ENCODE data around the gene OR52E2. TPM values are rescaled to one million over a fixed set of nuclear protein-coding genes. Genes with fewer than 3 reads are reported as not detected.

OR52E2 gene
- total and polyA plus RNA-seq, 7 donors: not detected

DNA sequence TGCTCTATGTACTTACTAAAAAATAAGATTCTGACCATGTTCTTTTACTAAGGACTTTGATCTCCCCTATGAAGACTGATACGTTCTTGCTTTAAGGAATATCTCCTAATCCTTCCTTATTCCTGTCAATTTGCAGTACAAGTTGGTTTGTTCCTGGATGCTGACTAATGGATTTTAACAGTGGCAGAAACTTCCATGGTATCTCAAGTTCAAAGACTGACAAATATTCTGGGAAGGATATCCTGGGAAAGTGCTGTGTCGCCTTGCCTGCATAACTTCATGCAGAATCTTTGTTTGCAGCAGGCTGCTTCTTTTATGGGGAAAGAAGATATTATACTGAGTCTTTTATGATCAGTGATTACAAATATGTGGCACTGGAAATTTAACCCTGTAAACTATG is 21.5 kb downstream of the OR52E2 start:
- WGBS, 2 donors: 26 to 67% methylated on average over 2 of the region's 2 CpGs
- no peaks in the 10 kb centered on the region for H3K36me3 ChIP-seq
- intact Hi-C loops (cut with DNase I): no loop called here

DNA sequence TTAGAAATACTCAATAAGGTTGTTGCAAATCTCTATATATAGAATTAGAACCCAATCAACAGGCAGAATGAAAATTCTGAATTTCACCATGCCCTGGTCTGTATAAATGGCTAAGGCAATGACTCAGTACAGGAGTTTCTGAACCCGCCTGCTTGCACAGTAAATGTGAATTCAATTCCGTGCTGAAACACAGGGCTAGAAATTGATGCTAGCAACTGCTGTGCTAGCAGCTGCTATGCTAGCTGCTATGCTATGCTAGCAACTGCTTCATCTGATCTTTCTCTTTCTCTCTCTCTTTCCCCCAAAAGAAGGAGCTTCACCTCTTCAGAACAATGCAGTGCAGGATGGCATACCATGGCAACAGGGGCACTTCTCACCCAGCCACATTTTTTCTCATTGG is 22.8 kb downstream of the OR52E2 start:
- Histone ChIP-seq H3K4me3 (no peak overlapping the region), H3K36me3 (no peaks in the 10 kb centered on the region), H3K27ac (no peak overlapping the region), H3K9me3 (no peaks in the 10 kb centered on the region), H3K27me3 (no peaks in the 10 kb centered on the region), H3K4me1 (no peaks in the 10 kb centered on the region)
- DNase-seq: no peak
- TF ChIP-seq, protein P1, sequence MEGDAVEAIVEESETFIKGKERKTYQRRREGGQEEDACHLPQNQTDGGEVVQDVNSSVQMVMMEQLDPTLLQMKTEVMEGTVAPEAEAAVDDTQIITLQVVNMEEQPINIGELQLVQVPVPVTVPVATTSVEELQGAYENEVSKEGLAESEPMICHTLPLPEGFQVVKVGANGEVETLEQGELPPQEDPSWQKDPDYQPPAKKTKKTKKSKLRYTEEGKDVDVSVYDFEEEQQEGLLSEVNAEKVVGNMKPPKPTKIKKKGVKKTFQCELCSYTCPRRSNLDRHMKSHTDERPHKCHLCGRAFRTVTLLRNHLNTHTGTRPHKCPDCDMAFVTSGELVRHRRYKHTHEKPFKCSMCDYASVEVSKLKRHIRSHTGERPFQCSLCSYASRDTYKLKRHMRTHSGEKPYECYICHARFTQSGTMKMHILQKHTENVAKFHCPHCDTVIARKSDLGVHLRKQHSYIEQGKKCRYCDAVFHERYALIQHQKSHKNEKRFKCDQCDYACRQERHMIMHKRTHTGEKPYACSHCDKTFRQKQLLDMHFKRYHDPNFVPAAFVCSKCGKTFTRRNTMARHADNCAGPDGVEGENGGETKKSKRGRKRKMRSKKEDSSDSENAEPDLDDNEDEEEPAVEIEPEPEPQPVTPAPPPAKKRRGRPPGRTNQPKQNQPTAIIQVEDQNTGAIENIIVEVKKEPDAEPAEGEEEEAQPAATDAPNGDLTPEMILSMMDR (IDR thresholded peaks at IDR 0.05): no peak
- TF ChIP-seq POLR2AphosphoS5 (IDR thresholded peaks at IDR 0.05) (no peak), POLR2A (IDR thresholded peaks at IDR 0.05) (no peak), EP300 (IDR thresholded peaks at IDR 0.05) (no peak)
- intact Hi-C loops (cut with DNase I): no loop called here
- 74 to 83% methylated on average over 2 of the region's 2 CpGs for WGBS, 2 donors

More for the DNA sequence above, 21.5 kb downstream of the OR52E2 start:
- no peak overlapping the region for H3K27ac ChIP-seq
- no peaks in the 10 kb centered on the region for H3K4me1 ChIP-seq
- no peak for DNase-seq
- no peak for TF ChIP-seq EP300 (IDR thresholded peaks at IDR 0.05)
- TF ChIP-seq, protein P1 (IDR thresholded peaks at IDR 0.05): no peak
- no peak for TF ChIP-seq POLR2AphosphoS5 (IDR thresholded peaks at IDR 0.05)
- no peaks in the 10 kb centered on the region for H3K27me3 ChIP-seq
- H3K4me3 ChIP-seq: no peak overlapping the region
- H3K9me3 ChIP-seq: no peaks in the 10 kb centered on the region

DNA sequence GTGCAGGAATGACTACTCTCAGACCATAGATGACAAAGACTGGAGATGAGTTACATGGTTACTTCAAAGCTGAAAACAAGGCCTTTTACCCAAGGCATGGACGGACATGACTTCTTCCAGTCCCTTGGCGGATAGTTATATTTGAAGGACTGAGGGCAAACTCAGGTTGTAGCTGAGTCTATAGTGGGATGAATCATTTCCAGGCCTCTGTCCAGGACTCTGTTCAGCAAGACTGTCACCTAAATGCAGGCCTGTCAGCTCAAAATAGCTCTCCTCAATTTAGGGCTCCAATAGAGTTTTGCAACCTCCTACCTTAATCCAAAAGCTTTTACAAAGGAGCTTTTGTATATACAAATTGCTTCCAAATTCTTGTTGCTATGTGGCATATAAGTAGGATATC is 37.4 kb downstream of the OR52E2 start:
- DNase-seq: no peak
- intact Hi-C loops (cut with DNase I): no loop called here
- no peaks in the 10 kb centered on the region for H3K36me3 ChIP-seq
- no peak overlapping the region for H3K4me3 ChIP-seq
- H3K4me1 ChIP-seq: no peaks in the 10 kb centered on the region
- H3K9me3 ChIP-seq: peaks cover 0 to 10% (median 4%) of the 10 kb centered on the region in 4 donors
- TF ChIP-seq POLR2AphosphoS5 (IDR thresholded peaks at IDR 0.05): no peak
- 92 to 99% methylated on average over 2 of the region's 2 CpGs for WGBS, 2 donors
- H3K27me3 ChIP-seq: no peaks in the 10 kb centered on the region
- H3K27ac ChIP-seq: no peak overlapping the region

DNA sequence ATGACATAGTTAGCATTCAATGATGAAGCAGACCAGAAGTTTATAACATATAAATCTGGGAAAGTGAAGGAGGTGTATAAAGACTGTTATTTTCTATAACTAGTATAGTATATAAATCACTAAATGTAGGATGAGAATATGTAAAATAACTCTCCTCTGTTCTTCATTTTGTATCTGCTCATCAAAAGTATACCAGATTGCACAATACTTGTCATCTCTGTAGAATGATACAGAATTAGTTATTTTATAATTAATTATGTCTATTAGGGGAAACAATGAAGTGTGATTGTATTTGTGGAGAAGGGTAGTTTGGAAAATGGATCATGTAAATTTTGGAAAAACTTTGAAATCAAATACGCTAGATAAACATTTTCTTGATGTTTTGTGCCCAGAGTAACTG is 46.4 kb downstream of the OR52E2 start:
- H3K9me3 ChIP-seq: no peaks in the 10 kb centered on the region
- H3K27ac ChIP-seq: no peak overlapping the region
- H3K4me1 ChIP-seq: no peaks in the 10 kb centered on the region
- H3K36me3 ChIP-seq: no peaks in the 10 kb centered on the region
- 90 to 93% methylated on average over 1 of the region's 1 CpG for WGBS, 2 donors
- DNase-seq: no peak
- no peak overlapping the region for H3K4me3 ChIP-seq
- H3K27me3 ChIP-seq: no peaks in the 10 kb centered on the region
- intact Hi-C loops (cut with DNase I): no loop called here
- TF ChIP-seq, protein P1 (IDR thresholded peaks at IDR 0.05): no peak
- TF ChIP-seq EP300 (IDR thresholded peaks at IDR 0.05) (no peak), POLR2A (IDR thresholded peaks at IDR 0.05) (no peak), POLR2AphosphoS5 (IDR thresholded peaks at IDR 0.05) (no peak)

DNA sequence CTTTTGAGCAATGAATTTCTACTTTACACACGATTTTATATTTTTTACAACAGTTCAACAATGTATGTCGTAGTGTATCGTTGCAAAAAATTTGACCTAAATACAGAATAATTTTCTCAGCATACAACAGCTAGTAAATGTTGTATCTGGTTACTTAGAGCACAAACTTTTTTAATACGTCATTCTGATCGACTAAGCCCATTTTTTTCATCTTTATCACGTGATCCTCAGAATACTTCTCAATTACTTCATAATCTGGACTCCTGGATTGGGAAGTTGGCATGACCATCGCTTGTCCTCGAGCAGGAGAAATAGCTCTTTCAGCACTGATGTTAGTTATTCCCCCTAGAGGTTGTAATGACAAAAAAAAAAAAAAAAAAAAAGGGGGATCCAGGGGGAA is 48.2 kb downstream of the OR52E2 start:
- TF ChIP-seq POLR2AphosphoS5 (IDR thresholded peaks at IDR 0.05) (no peak), EP300 (IDR thresholded peaks at IDR 0.05) (no peak), POLR2A (IDR thresholded peaks at IDR 0.05) (no peak)
- TF ChIP-seq, protein P1 (IDR thresholded peaks at IDR 0.05): no peak
- intact Hi-C loops (cut with DNase I): no loop called here
- H3K27ac ChIP-seq: no peak overlapping the region
- H3K4me1 ChIP-seq: no peaks in the 10 kb centered on the region
- H3K36me3 ChIP-seq: no peaks in the 10 kb centered on the region
- H3K9me3 ChIP-seq: no peaks in the 10 kb centered on the region
- 76 to 81% methylated on average over 8 of the region's 8 CpGs for WGBS, 2 donors
- H3K27me3 ChIP-seq: no peaks in the 10 kb centered on the region
- H3K4me3 ChIP-seq: no peak overlapping the region
- no peak for DNase-seq

Other genes starting within 250 kb of the OR52E2 start
- gene OR51F2, start 238.3 kb downstream of the OR52E2 start, total RNA-seq: not detected
- gene OR51F2, start 238.3 kb downstream of the OR52E2 start, polyA plus RNA-seq: not detected
- gene OR51S1, start 210.4 kb downstream of the OR52E2 start, total RNA-seq: not detected
- gene OR51S1, start 210.4 kb downstream of the OR52E2 start, polyA plus RNA-seq: not detected
- not detected for gene OR51T1, start 177.7 kb downstream of the OR52E2 start, total RNA-seq
- not detected for gene OR51T1, start 177.7 kb downstream of the OR52E2 start, polyA plus RNA-seq
- not detected for gene OR51A7, start 155.8 kb downstream of the OR52E2 start, total RNA-seq
- gene OR51A7, start 155.8 kb downstream of the OR52E2 start, polyA plus RNA-seq: not detected
- gene OR51G2, start 140.3 kb downstream of the OR52E2 start, total RNA-seq: not detected
- gene OR51G2, start 140.3 kb downstream of the OR52E2 start, polyA plus RNA-seq: not detected
- gene OR51G1, start 135.3 kb downstream of the OR52E2 start, total RNA-seq: not detected
- not detected for gene OR51G1, start 135.3 kb downstream of the OR52E2 start, polyA plus RNA-seq
- not detected for gene OR51A4, start 112.0 kb downstream of the OR52E2 start, total RNA-seq
- gene OR51A4, start 112.0 kb downstream of the OR52E2 start, polyA plus RNA-seq: not detected
- gene OR51A2, start 103.9 kb downstream of the OR52E2 start, total RNA-seq: not detected
- gene OR51A2, start 103.9 kb downstream of the OR52E2 start, polyA plus RNA-seq: not detected
- gene OR51L1, start 64.8 kb downstream of the OR52E2 start, total RNA-seq: not detected
- not detected for gene OR51L1, start 64.8 kb downstream of the OR52E2 start, polyA plus RNA-seq
- gene OR52J3, start 13.1 kb downstream of the OR52E2 start, total RNA-seq: not detected
- gene OR52J3, start 13.1 kb downstream of the OR52E2 start, polyA plus RNA-seq: not detected
- gene OR52E1, start 9.9 kb upstream of the OR52E2 start, total RNA-seq: not detected
- gene OR52E1, start 9.9 kb upstream of the OR52E2 start, polyA plus RNA-seq: not detected
- gene OR52A5, start 78.7 kb upstream of the OR52E2 start, total RNA-seq: not detected
- gene OR52A5, start 78.7 kb upstream of the OR52E2 start, polyA plus RNA-seq: not detected
- gene OR52A1, start 95.1 kb upstream of the OR52E2 start, total RNA-seq: not detected
- not detected for gene OR52A1, start 95.1 kb upstream of the OR52E2 start, polyA plus RNA-seq
- gene OR51V1, start 141.1 kb upstream of the OR52E2 start, total RNA-seq: not detected
- not detected for gene OR51V1, start 141.1 kb upstream of the OR52E2 start, polyA plus RNA-seq
- gene HBB, start 167.4 kb upstream of the OR52E2 start, total RNA-seq: 10 to 100 TPM in 1 of 4 donors, 1 to 10 TPM in 3; 2.5 to 57.3 (median 5.8) TPM
- 1 to 10 TPM in 2 of 3 donors, not detected in 1; 1.6 to 3.3 TPM for gene HBB, start 167.4 kb upstream of the OR52E2 start, polyA plus RNA-seq
- not detected for gene HBD, start 174.9 kb upstream of the OR52E2 start, total RNA-seq
- not detected for gene HBD, start 174.9 kb upstream of the OR52E2 start, polyA plus RNA-seq
- gene HBG1, start 190.2 kb upstream of the OR52E2 start, total RNA-seq: not detected
- not detected for gene HBG1, start 190.2 kb upstream of the OR52E2 start, polyA plus RNA-seq
- gene HBG2, start 195.2 kb upstream of the OR52E2 start, total RNA-seq: not detected
- gene HBG2, start 195.2 kb upstream of the OR52E2 start, polyA plus RNA-seq: not detected
- not detected for gene HBE1, start 210.3 kb upstream of the OR52E2 start, total RNA-seq
- not detected for gene HBE1, start 210.3 kb upstream of the OR52E2 start, polyA plus RNA-seq
- gene OR51B4, start 242.3 kb upstream of the OR52E2 start, total RNA-seq: not detected
- gene OR51B4, start 242.3 kb upstream of the OR52E2 start, polyA plus RNA-seq: not detected